Stimulated activated CD4-positive, alpha-beta T cell treated with anti-CD3 and anti-CD28 coated beads, TNF-alpha, amount 100 ng/mL, for 1 hour (primary cell): Measurements from ENCODE around the gene SNURF.
"Not testable (repeated sequence)": the region's sequence is repeated elsewhere in the genome, so short reads cannot be mapped to it uniquely, and the experiment has no call there.

Experiments
- DNase-seq, 3 donors: peaks; one replicate each; pipeline ENCODE4 v3.0.0-alpha.2; 2020; ENCODE audit warnings: low read depth in 3 of 3, low spot score in 1 of 3

Gene SNURF

DNA sequence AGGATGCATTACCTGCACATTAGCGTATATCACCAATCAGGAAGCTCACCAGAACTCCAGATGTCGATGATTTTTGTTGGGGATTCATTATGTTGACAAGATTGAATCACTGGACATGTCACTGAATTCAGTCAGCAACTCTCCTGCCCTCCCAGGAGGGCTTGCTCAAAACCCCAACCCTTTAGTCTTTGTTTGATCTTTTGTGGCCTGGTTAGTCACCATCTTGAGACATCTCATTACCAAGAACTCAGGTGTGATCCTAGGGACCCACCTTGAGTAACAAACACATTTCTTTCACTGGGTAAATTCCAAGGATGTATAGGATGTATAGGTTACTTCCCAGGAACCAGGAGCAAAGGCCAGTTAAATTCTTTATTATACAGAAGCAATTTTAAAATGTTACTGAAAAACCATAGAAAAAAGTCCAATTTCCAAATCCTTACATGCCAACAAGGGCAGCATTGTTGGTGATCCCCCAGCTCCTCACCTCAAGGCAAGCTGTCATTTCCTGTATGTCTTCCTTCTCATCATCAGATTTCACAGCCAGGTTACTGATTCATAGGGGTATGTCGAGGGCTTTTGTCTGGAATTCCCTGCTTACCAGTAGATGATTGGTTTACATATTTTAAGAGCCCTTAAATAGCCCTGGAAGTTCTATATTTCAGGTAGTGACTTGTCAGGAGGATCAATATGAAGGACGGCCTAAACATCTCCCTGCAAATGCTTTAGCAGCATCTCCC is 11.7 kb downstream of the SNURF start:
- DNase-seq = no peak

DNA sequence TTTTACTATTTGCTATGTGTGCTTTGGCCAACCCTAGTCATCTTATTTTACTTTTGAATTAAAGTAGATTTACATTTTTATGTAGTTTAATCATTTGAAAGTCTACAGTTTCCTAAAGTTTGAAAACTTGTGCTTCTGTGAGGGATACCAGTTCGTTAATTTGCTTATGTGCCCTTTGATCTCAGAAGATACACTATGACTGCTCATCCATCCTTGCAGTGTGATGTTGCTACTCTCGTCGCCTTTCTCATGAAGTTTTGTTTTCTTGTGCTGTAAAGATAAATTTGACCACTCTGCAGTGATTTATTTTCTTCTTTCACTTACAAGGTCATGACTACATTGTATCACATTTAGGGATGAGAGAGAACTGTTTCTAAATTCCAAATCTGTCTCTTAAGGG is 16.3 kb downstream of the SNURF start:
- DNase-seq = no peak

- no peak for DNase-seq
These were observed 17.0 kb downstream of the SNURF start for GRCh38 chr15:24971772-24972171.

DNA sequence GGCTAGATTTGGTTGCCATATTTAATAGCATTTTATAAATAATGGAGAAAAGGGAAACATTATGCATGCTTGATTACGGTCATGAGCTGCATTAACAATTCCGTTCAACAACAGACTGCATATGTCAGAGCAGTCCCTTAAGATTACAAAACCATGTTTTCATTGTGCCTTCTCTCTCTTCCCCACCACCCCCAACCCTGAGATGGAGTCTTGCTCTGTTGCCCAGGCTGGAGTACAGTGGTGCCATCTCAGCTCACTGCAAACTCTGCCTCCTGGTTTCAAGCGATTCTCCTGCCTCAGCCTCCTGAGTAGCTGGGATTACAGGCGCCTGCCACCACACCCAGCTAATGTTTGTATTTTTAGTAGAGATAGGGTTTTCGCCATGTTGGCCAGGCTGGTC is 17.9 kb downstream of the SNURF start:
- not testable (repeated sequence) for DNase-seq

DNA sequence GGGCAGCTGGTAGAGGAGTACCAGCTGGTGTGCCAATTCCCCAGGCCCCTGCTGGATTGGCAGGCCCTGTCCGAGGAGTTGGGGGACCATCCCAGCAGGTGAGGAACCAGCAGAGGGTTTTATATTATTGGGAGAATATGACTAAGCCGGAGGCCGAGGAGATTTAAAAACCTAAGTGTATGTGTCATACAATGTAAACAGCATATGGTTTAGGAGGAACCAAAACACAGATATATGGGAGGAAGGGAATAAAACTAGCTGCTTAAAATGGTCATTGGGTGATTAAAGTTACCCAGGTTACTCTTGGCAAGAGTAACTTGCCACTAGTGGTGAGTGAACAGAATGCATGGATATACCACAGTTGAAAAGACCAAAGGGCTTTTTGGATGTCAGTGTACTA is 22.1 kb downstream of the SNURF start:
- DNase-seq = no peak

DNA sequence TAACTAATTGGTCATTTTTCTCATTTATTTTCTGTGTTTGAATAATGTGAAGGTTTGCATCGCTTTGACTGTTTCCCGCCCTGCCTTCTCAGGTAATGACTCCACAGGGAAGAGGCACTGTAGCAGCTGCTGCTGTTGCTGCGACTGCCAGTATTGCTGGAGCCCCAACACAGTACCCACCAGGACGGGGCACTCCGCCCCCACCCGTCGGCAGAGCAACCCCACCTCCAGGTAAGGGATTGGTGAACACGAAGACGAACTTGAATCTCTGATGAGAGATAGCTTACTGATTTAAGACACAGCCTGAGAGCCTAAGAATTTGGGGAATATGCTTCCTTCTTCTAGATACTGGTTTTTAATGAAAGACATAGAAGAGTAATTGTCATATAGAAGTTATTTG is 22.9 kb downstream of the SNURF start:
- DNase-seq = no peak

- no peak for DNase-seq
These were observed 30.4 kb downstream of the SNURF start for GRCh38 chr15:24985224-24985623.

- DNase-seq = no peak
These were observed 31.9 kb downstream of the SNURF start for GRCh38 chr15:24986653-24987052.
